Measurements from ENCODE around the gene FOXA1.

DNA sequence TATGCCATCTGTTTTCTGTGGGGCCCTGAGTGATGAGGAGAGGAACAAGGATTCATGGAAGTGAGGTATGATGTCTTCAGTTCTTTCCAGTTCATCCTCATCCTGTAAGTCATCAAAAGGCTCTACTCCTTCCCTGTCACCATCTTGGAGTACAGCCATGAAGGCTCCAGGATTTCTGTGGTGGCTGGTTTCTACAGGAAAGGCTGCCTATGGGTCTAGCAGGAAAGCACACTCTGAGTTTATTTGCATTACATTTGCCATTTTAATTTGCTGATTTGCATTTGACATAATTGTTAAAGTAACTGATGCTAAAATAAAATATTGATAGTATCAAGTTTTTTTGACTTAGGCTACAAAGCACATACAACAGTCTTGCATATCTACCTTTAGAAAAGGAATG is 11.6 kb upstream of the FOXA1 start:
- TF ChIP-seq TAF1 (IDR thresholded peaks at IDR 0.05; ENCODE audit: borderline replicate concordance, insufficient read depth, low read length) (no peak), SIN3A (IDR thresholded peaks at IDR 0.05; ENCODE audit: borderline replicate concordance, insufficient read depth, low read length) (no peak), FOXP2 (optimal IDR thresholded peaks at IDR 0.05; ENCODE audit: borderline replicate concordance, extremely low read depth, extremely low read length, insufficient read depth) (no peak), POLR2AphosphoS5 (IDR thresholded peaks at IDR 0.05; ENCODE audit: low read depth, low read length) (no peak)
- TF ChIP-seq, protein P1, sequence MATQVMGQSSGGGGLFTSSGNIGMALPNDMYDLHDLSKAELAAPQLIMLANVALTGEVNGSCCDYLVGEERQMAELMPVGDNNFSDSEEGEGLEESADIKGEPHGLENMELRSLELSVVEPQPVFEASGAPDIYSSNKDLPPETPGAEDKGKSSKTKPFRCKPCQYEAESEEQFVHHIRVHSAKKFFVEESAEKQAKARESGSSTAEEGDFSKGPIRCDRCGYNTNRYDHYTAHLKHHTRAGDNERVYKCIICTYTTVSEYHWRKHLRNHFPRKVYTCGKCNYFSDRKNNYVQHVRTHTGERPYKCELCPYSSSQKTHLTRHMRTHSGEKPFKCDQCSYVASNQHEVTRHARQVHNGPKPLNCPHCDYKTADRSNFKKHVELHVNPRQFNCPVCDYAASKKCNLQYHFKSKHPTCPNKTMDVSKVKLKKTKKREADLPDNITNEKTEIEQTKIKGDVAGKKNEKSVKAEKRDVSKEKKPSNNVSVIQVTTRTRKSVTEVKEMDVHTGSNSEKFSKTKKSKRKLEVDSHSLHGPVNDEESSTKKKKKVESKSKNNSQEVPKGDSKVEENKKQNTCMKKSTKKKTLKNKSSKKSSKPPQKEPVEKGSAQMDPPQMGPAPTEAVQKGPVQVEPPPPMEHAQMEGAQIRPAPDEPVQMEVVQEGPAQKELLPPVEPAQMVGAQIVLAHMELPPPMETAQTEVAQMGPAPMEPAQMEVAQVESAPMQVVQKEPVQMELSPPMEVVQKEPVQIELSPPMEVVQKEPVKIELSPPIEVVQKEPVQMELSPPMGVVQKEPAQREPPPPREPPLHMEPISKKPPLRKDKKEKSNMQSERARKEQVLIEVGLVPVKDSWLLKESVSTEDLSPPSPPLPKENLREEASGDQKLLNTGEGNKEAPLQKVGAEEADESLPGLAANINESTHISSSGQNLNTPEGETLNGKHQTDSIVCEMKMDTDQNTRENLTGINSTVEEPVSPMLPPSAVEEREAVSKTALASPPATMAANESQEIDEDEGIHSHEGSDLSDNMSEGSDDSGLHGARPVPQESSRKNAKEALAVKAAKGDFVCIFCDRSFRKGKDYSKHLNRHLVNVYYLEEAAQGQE (IDR thresholded peaks at IDR 0.05; ENCODE audit: insufficient read depth in 1 of 2, low read depth in 2 of 2, low read length in 2 of 2) = no peak
